ENCODE measurements around the gene PDE4D. TPM values are rescaled to one million over a fixed set of nuclear protein-coding genes. Genes with fewer than 3 reads are reported as not detected.

Gene PDE4D
- total and polyA plus RNA-seq, 12 donors: 1.2 to 18.9 (median 2.1) TPM

DNA sequence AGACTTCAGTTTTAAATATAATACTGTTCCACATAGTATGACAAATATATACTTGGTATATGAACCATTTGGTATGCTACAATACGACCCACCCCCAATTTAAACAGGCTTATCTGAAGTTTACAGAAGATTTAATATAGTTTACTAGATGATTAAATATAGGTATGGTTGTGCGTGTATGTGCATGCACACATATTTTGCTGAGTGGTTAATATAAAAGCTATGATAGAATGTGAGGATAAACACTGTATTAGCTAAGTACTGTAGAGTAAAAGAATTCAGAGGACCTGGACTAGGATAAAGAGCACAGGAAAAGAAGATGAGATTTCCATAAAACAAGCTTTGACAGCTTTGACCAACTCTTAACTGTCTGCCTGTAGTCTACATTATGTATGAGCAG, 356.7 kb downstream of the PDE4D start:
- H3K27me3 ChIP-seq: no peaks in the 10 kb centered on the region
- no peak overlapping the region for H3K27ac ChIP-seq
- intact Hi-C loops (cut with DNase I): no loop called here
- no peaks in the 10 kb centered on the region for H3K36me3 ChIP-seq (replicated peaks in 1 of 2)
- no peak for DNase-seq
- TF ChIP-seq POLR2A (IDR thresholded peaks at IDR 0.05): no peak
- TF ChIP-seq, protein P1, sequence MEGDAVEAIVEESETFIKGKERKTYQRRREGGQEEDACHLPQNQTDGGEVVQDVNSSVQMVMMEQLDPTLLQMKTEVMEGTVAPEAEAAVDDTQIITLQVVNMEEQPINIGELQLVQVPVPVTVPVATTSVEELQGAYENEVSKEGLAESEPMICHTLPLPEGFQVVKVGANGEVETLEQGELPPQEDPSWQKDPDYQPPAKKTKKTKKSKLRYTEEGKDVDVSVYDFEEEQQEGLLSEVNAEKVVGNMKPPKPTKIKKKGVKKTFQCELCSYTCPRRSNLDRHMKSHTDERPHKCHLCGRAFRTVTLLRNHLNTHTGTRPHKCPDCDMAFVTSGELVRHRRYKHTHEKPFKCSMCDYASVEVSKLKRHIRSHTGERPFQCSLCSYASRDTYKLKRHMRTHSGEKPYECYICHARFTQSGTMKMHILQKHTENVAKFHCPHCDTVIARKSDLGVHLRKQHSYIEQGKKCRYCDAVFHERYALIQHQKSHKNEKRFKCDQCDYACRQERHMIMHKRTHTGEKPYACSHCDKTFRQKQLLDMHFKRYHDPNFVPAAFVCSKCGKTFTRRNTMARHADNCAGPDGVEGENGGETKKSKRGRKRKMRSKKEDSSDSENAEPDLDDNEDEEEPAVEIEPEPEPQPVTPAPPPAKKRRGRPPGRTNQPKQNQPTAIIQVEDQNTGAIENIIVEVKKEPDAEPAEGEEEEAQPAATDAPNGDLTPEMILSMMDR (IDR thresholded peaks at IDR 0.05): no peak
- 84 to 92% (median 85%) methylated on average over 2 of the region's 2 CpGs for WGBS, 4 donors
- H3K4me1 ChIP-seq (replicated peaks in 1 of 2): no peaks in the 10 kb centered on the region
- no peaks in the 10 kb centered on the region for H3K9me3 ChIP-seq (replicated peaks in 1 of 3)
- H3K4me3 ChIP-seq: no peak overlapping the region

DNA sequence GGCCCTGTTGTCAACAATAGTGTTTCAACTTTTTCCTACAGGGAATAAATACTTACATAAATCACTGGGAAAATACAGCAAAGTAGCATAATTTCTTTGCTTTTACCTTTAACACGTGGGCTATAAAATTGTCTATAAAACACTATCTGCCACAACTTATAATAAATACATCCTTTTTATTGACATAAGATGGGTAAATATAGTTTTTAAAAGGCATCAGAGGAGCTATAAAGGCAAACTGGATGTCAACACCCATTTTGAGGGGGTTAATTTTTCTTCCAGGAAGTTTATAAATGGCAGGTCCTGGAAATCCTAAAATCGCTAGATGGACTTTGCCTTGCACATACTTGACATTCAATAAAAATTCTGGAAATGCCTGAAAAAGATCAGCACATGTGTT, 358.0 kb downstream of the PDE4D start:
- TF ChIP-seq, protein P1 (IDR thresholded peaks at IDR 0.05): no peak
- no peak for TF ChIP-seq POLR2A (IDR thresholded peaks at IDR 0.05)
- Histone ChIP-seq H3K4me1 (replicated peaks in 1 of 2) (no peaks in the 10 kb centered on the region), H3K4me3 (no peak overlapping the region), H3K27me3 (no peaks in the 10 kb centered on the region), H3K27ac (no peak overlapping the region), H3K9me3 (replicated peaks in 1 of 3) (no peaks in the 10 kb centered on the region), H3K36me3 (replicated peaks in 1 of 2) (no peaks in the 10 kb centered on the region)
- intact Hi-C loops (cut with DNase I): no loop called here
- DNase-seq: no peak
- 63 to 78% (median 68%) methylated on average over 2 of the region's 2 CpGs for WGBS, 4 donors

DNA sequence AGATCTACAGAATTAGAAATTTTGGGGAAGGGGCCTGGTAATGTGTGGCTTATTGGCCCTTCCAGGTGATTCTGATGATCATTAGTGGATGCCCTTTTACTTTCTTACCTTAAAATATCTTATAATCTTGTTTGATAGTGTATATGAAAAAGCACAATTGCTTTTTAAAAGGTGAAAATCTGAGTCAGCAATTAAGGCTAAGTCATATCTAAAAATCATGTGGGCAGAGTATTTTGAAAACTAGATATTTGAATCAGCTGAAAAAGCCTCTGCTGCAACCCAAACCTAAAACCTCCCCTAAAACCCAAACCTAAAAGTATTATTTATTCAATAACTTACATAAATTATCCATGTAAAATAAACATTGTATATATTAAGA, 359.8 kb downstream of the PDE4D start:
- no peaks in the 10 kb centered on the region for H3K9me3 ChIP-seq (replicated peaks in 1 of 3)
- H3K36me3 ChIP-seq (replicated peaks in 1 of 2): no peaks in the 10 kb centered on the region
- H3K27me3 ChIP-seq: no peaks in the 10 kb centered on the region
- no peak for DNase-seq
- H3K4me1 ChIP-seq (replicated peaks in 1 of 2): no peaks in the 10 kb centered on the region
- H3K27ac ChIP-seq: no peak overlapping the region
- TF ChIP-seq, protein P1 (IDR thresholded peaks at IDR 0.05): no peak
- TF ChIP-seq POLR2A (IDR thresholded peaks at IDR 0.05): no peak
- intact Hi-C loops (cut with DNase I): no loop called here
- H3K4me3 ChIP-seq: no peak overlapping the region

DNA sequence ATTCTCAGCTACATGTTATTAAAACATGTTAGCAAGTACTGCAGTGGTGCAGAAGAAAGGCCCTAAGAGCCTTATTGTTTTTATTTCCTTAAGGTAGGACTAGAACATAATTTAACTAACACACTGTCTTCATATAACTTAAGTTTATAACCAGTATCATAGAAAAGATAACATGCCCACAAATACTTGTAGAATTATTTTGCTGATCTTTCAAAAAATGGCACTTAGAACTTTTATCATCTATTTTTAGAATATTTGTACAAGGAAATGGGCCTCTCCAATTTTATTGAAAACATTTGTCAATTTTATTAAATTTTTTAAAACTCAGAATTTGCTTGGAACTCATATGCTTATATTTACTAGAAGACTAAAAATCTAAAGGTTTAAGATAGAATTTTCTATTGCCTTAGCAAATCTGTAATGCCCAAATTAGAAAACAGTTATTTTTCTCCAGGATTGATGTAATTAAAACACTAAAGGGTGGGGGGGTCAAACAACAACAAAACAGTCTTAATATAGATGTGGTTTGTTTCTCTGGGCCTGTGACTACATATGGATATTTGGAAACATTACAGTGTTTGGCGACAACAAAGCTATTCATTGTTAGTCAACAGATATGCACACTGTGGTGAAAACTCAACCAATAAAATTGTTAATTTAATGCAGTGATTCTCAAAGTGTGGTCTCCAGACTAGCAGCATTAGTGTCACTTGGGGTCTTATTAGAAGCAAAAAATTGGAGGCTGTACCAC, 360.4 kb downstream of the PDE4D start:
- no peaks in the 10 kb centered on the region for H3K4me1 ChIP-seq (replicated peaks in 1 of 2)
- no peaks in the 10 kb centered on the region for H3K9me3 ChIP-seq (replicated peaks in 1 of 3)
- H3K27ac ChIP-seq: no peak overlapping the region
- no peaks in the 10 kb centered on the region for H3K27me3 ChIP-seq
- no peaks in the 10 kb centered on the region for H3K36me3 ChIP-seq (replicated peaks in 1 of 2)
- 74 to 92% (median 83%) methylated on average over 1 of the region's 1 CpG for WGBS, 4 donors
- intact Hi-C loops (cut with DNase I): no loop called here
- H3K4me3 ChIP-seq: no peak overlapping the region
- TF ChIP-seq, protein P1 (IDR thresholded peaks at IDR 0.05): no peak
- TF ChIP-seq POLR2A (IDR thresholded peaks at IDR 0.05): no peak
- DNase-seq: no peak
